ENCODE results near the gene TRIM34. TPM values are rescaled to one million over a fixed set of nuclear protein-coding genes. Genes with fewer than 3 reads are reported as not detected.

TRIM34 gene
- 8.0 and 10.4 TPM in 2 replicates for total RNA-seq

GRCh38 chr11:5624489-5625279 lies at the start of gene TRIM34:
Gene TRIM34, plus strand, starts transcription at chr11:5625001. Its CDS starts 7,331 bp downstream, at chr11:5632332.

GRCh38 chr11:5580577-5580976 lies 44.2 kb upstream of the TRIM34 start, which contains the start of gene OR52B6:
Gene OR52B6, plus strand, starts transcription at chr11:5580877. Its CDS starts 0 bp downstream, at chr11:5580877.

GRCh38 chr11:5596607-5597201 lies 28.1 kb upstream of the TRIM34 start, which contains the start of gene TRIM6:
Gene TRIM6, plus strand, starts transcription at chr11:5596637. Its CDS starts 261 bp downstream, at chr11:5596898.

GRCh38 chr11:5684646-5685362 lies 60.0 kb downstream of the TRIM34 start, which contains the start of gene TRIM5:
Gene TRIM5, minus strand, starts transcription at chr11:5685074. Its CDS starts 4,897 bp downstream, at chr11:5680177.

GRCh38 chr11:5689551-5689983 lies 64.8 kb downstream of the TRIM34 start, which contains the start of gene TRIM22:
Gene TRIM22, plus strand, starts transcription at chr11:5689790. Its CDS starts 6,443 bp downstream, at chr11:5696233.

Other genes starting within 250 kb of the TRIM34 start
- gene OR51M1, start 241.2 kb upstream of the TRIM34 start, total RNA-seq = not detected in 2 replicates
- gene OR51Q1, start 202.9 kb upstream of the TRIM34 start, total RNA-seq = not detected in 2 replicates
- gene OR51I1, start 183.5 kb upstream of the TRIM34 start, total RNA-seq = not detected in 2 replicates
- gene OR51I2, start 175.7 kb upstream of the TRIM34 start, total RNA-seq = not detected in 2 replicates
- gene OR52D1, start 136.3 kb upstream of the TRIM34 start, total RNA-seq = not detected in 2 replicates
- gene UBQLN3, start 115.0 kb upstream of the TRIM34 start, total RNA-seq = under 0.01 and 0.08 TPM in 2 replicates
- 0.13 and 0.40 TPM in 2 replicates for gene UBQLNL, start 108.3 kb upstream of the TRIM34 start, total RNA-seq
- 0.16 TPM in 1 of 2 replicates, not detected in the other for gene OR52H1, start 76.5 kb upstream of the TRIM34 start, total RNA-seq
- gene OR52B6, start 44.1 kb upstream of the TRIM34 start, total RNA-seq = not detected in 2 replicates
- gene TRIM6, start 28.4 kb upstream of the TRIM34 start, total RNA-seq = 2.6 and 5.6 TPM in 2 replicates
- 28.4 and 30.4 TPM in 2 replicates for gene TRIM5, start 60.1 kb downstream of the TRIM34 start, total RNA-seq
- gene TRIM22, start 64.8 kb downstream of the TRIM34 start, total RNA-seq = 9.3 and 28.7 TPM in 2 replicates
- not detected in 2 replicates for gene OR56B1, start 111.4 kb downstream of the TRIM34 start, total RNA-seq
- not detected in 2 replicates for gene OR52N4, start 129.2 kb downstream of the TRIM34 start, total RNA-seq
- not detected in 2 replicates for gene OR52N5, start 158.4 kb downstream of the TRIM34 start, total RNA-seq
- not detected in 2 replicates for gene OR52N1, start 166.3 kb downstream of the TRIM34 start, total RNA-seq
- not detected in 2 replicates for gene OR52N2, start 183.9 kb downstream of the TRIM34 start, total RNA-seq
- gene OR52E6, start 216.9 kb downstream of the TRIM34 start, total RNA-seq = not detected in 2 replicates
- gene OR52E8, start 232.7 kb downstream of the TRIM34 start, total RNA-seq = not detected in 2 replicates